PFSK-1 (cell line): ENCODE measurements around the gene KCNQ1.

ENCODE experiments used
- FOXP2 ChIP-seq: optimal IDR thresholded peaks from 2 replicates; pipeline ENCODE3; 2011; ENCODE audit warnings: borderline replicate concordance, control low read depth, inconsistent platforms; ENCODE audit not compliant: insufficient read depth; ENCODE audit errors: extremely low read length, extremely low read depth
- POLR2AphosphoS5 ChIP-seq: IDR thresholded peaks from 2 replicates; pipeline ENCODE4 v1.6.1; 2012; ENCODE audit warnings: low read depth, mild to moderate bottlenecking, control low read depth, low read length, moderate library complexity
- REST ChIP-seq, 2 experiments: IDR thresholded peaks; 2 replicates each; pipeline versions ENCODE4 v1.6.1 to v1.8.0; 2011 to 2012; ENCODE audit warnings: low read depth in 2 of 2, low read length in 2 of 2, control low read depth in 1 of 2, inconsistent platforms in 1 of 2, mild to moderate bottlenecking in 1 of 2, moderate library complexity in 1 of 2; ENCODE audit not compliant: insufficient read depth in 1 of 2
- SIN3A ChIP-seq: IDR thresholded peaks from 2 replicates; pipeline ENCODE4 v1.6.1; 2012; ENCODE audit warnings: mild to moderate bottlenecking, low read length, moderate library complexity, borderline replicate concordance; ENCODE audit not compliant: insufficient read depth
- TAF1 ChIP-seq: IDR thresholded peaks from 2 replicates; pipeline ENCODE4 v1.6.1; 2012; ENCODE audit warnings: low read length, control low read depth, borderline replicate concordance; ENCODE audit not compliant: insufficient read depth

KCNQ1 gene

GRCh38 chr11:2473361-2474058 lies 28.7 kb downstream of the KCNQ1 start:
- no peak for TF ChIP-seq SIN3A
- TF ChIP-seq FOXP2: no peak
- no peak for TF ChIP-seq REST (IDR thresholded peaks at IDR 0.05; ENCODE audit: insufficient read depth in 1 of 2, low read depth in 2 of 2, low read length in 2 of 2)
- no peak for TF ChIP-seq POLR2AphosphoS5
- TF ChIP-seq TAF1: no peak

GRCh38 chr11:2474059-2474901 lies 29.5 kb downstream of the KCNQ1 start:
- no peak for TF ChIP-seq TAF1
- TF ChIP-seq FOXP2: no peak
- no peak for TF ChIP-seq SIN3A
- no peak for TF ChIP-seq REST (IDR thresholded peaks at IDR 0.05; ENCODE audit: insufficient read depth in 1 of 2, low read depth in 2 of 2, low read length in 2 of 2)
- TF ChIP-seq POLR2AphosphoS5: no peak

GRCh38 chr11:2475136-2475918 lies 30.5 kb downstream of the KCNQ1 start:
- TF ChIP-seq POLR2AphosphoS5: no peak
- no peak for TF ChIP-seq TAF1

GRCh38 chr11:2477254-2477653 lies 32.4 kb downstream of the KCNQ1 start:
- TF ChIP-seq SIN3A (no peak), TAF1 (no peak), POLR2AphosphoS5 (no peak), FOXP2 (no peak), REST (IDR thresholded peaks at IDR 0.05; ENCODE audit: insufficient read depth in 1 of 2, low read depth in 2 of 2, low read length in 2 of 2) (no peak)

GRCh38 chr11:2477936-2478335 lies 33.1 kb downstream of the KCNQ1 start:
- TF ChIP-seq REST (IDR thresholded peaks at IDR 0.05; ENCODE audit: insufficient read depth in 1 of 2, low read depth in 2 of 2, low read length in 2 of 2): no peak
- no peak for TF ChIP-seq FOXP2
- TF ChIP-seq POLR2AphosphoS5: no peak
- TF ChIP-seq TAF1: no peak
- TF ChIP-seq SIN3A: no peak
